ENCODE measurements around the gene SAPCD2.

The SAPCD2 gene

DNA sequence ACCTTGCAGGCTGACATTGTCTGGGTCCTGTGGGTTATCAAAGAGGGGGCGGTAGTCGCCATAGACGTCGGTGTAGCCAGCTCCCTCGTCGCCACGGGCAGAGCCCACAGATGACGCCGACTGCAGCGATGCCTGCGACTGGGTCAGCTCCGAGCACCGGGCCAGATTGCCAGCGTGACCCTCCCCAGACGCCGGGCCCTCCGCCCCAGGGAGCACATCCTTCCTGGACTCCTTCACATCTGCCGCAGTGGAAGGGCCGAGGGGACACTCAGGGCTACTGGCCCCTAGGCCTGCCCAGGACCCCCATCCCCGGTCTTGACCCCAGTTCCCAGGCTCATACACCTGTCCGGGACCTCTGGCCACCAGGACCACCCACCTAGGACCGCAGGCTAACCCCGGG, 56.2 kb downstream of the SAPCD2 start:
- Histone ChIP-seq H3K4me1 (ENCODE audit: insufficient read depth, low read length) (no peaks in the 10 kb centered on the region), H3K4me3 (ENCODE audit: low read depth in 1 of 2, low read length in 2 of 2) (no peak overlapping the region), H3K27me3 (ENCODE audit: control insufficient read depth in 1 of 2, insufficient read depth in 2 of 2, low read length in 2 of 2) (no peaks in the 10 kb centered on the region), H3K9ac (ENCODE audit: low read length) (no peak overlapping the region), H3K36me3 (ENCODE audit: insufficient read depth, low read length) (peaks cover 9% of the 10 kb centered on the region), H3K9me3 (ENCODE audit: low read length) (no peaks in the 10 kb centered on the region), H3K27ac (ENCODE audit: low read depth, low read length) (no peak overlapping the region)

DNA sequence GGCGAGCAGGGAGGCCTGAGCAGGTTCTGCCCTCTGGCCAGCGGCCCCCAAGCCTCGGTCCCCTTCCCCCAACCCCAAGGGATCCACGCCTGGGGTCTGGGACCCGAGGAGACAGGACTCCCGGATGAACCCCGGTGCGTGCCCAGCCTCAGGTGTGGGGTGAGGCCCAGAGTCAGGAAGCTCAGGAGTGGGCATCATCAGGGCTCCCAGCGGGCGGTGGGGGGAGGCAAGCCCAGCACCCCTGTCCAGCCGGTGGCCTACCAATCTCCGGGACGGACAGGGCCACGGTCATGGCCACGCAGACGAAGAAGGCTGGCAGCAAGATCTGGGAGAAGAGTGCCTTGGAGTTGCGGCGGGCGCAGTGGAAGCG, 56.8 kb downstream of the SAPCD2 start:
- H3K27me3 ChIP-seq (ENCODE audit: control insufficient read depth in 1 of 2, insufficient read depth in 2 of 2, low read length in 2 of 2): no peaks in the 10 kb centered on the region
- H3K9ac ChIP-seq (ENCODE audit: low read length): no peak overlapping the region
- no peaks in the 10 kb centered on the region for H3K4me1 ChIP-seq (ENCODE audit: insufficient read depth, low read length)
- H3K36me3 ChIP-seq (ENCODE audit: insufficient read depth, low read length): peaks cover 9% of the 10 kb centered on the region
- no peak overlapping the region for H3K4me3 ChIP-seq (ENCODE audit: low read depth in 1 of 2, low read length in 2 of 2)
- H3K9me3 ChIP-seq (ENCODE audit: low read length): no peaks in the 10 kb centered on the region
- H3K27ac ChIP-seq (ENCODE audit: low read depth, low read length): no peak overlapping the region

DNA sequence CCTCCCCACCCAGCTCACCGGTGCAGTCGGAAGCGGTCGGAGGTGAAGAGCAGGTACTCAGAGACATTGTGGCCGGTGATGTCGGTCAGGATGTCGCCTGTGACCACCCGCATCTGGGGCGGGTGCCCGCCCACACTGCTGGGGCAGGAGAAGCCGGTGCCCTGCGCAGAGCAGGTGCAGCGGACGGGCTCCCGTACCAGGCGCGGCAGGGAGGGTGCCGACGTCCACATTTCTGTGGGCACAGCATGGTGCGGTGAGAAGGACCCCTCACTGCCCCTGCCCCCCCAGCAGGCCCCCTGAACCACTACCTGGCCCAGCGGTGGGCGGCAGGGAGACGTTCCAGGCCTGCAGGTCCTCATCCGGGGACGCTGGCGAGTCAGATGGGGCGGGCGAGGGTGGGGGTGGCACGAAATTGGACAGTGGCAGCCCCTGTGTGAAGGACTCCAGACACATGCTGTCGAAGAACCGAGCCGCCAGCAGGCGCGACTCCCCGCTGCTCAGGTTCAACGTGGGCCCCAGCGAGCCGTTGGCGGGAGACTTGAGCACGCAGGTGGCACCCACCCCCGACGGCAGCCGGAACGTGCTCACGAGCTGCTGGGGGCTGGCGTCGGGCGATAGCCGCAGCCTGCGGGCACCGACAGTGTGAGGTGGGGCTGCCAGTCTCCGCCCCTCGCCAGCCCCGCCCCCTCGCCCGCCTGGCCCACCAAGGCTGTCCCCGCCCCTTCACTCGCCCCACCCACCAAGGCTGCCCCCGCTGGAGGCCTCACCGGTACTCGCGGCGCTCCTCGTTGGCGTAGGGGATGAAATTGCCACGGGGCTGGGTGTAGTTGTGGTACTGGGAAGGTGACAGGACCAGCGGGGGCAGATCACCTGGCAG, 57.4 kb downstream of the SAPCD2 start:
- no peaks in the 10 kb centered on the region for H3K4me1 ChIP-seq (ENCODE audit: insufficient read depth, low read length)
- H3K4me3 ChIP-seq (ENCODE audit: low read depth in 1 of 2, low read length in 2 of 2): no peak overlapping the region
- no peak overlapping the region for H3K9ac ChIP-seq (ENCODE audit: low read length)
- no peaks in the 10 kb centered on the region for H3K27me3 ChIP-seq (ENCODE audit: control insufficient read depth in 1 of 2, insufficient read depth in 2 of 2, low read length in 2 of 2)
- H3K9me3 ChIP-seq (ENCODE audit: low read length): no peaks in the 10 kb centered on the region
- no peak overlapping the region for H3K27ac ChIP-seq (ENCODE audit: low read depth, low read length)
- H3K36me3 ChIP-seq (ENCODE audit: insufficient read depth, low read length): peaks cover 9% of the 10 kb centered on the region

Measured in muscle layer of colon (tissue), 2 donors.